COLO829 (cell line): ENCODE measurements around the gene ZNF335.
A peak's percentile ranks its signal among the peaks of the same experiment; 100 is the strongest.
"Not testable (repeated sequence)": the region's sequence is repeated elsewhere in the genome, so short reads cannot be mapped to it uniquely, and the experiment has no call there.

Experiments used
- DNase-seq: peaks from one replicate; pipeline ENCODE4 v3.0.0; 2012; ENCODE audit warnings: low spot score

Gene ZNF335

DNA sequence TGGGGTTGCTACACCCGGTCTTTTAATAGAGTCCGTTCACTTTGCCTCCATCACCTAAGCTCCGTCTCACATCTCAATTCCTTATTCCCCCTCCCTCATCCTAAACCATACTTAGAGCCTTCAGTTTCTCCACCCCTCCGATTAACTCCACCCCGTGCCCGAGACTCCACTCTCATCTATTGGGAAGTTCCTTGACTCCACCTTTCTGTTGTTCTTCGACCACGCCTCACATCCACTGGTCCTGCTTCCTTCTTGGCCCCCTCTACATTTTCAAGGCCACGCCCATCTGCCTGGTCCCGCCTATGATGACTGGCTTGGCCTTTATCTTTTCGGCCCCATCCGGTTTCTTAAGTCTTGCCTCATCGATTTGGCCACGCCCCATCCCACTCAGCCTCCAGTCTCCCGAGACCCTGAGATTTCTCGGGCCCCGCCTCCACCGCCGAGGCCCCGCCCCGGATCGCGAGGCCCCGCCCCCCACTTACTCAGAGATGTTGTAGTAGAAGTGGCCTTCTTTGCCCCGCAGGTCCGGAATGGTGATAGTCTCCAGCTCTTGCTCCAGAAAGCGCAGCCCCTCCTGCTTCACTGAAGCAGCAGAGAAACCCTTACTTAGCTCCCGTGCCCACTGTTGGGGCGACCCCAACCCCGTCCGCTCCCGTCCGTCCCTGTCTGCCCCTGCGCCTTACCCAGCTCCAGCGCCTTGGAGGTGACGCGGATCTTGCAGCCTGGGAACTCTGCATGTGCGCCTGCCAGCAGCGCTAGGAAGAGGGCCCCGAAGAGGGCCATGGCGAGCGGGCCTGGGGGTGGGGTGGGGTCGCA is 61.1 kb downstream of the ZNF335 start:
- DNase-seq: peak; percentile 100

DNA sequence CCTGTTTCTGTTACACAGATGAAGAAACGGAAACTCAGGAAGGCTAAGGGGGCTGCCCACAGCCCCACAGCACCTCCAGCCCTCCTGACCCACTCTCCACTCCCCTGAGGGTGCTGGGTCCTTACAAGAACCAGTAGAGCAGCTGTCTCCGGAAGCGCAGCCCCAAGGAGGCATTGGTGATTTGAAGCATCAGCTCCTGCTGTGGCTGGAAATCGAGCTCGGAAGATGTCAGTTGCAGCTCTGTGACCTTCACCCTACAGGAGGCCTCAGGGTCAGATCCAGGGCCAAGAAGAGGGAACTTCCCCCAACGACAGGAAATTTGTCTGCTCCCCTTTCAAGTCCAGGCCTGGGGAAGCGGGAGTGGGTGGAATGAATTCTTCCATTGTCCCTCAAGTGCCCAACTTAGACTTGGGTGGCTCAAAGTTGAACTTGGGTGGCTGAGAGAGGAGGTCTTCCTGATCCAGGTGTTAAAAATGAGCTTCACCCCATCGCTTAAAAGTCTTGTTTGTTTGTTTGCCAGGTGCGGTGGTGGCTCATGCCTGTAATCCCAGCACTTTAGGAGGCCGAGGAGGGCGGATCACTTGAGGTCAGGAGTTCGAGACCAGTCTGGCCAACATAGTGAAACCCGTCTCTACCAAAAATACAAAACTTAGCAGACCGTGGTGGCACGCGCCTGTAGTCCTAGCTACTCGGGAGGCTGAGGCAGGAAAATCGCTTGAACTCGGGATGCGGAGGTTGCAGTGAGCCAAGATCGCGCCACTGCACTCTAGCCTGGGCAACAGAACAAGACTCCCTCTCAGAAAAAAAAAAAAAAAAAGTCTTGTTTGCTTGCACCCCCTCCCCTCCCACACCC is 62.0 kb downstream of the ZNF335 start:
- no peak for DNase-seq

DNA sequence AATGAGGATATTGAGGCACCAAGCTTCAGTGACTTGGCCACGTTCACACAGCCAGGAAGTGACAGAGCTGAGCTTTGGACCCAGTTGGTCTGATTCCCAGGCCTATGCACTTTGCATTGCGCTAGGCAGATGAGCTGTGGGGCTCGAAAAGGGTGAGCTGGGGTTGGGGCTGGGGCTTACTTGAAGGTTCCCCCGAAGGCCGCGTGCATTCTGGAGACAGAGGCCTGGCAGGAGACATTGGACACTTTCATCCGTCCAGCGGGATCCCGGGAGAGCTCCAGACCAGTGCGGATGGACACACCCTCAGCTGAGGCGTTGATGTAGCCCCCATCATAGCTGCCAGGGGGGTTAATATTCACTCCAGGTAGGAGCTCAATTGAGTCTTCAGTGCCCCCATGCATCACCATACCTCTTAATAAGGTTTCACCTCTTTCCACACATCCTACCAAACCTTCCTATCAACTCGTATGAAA is 62.6 kb downstream of the ZNF335 start:
- DNase-seq: no peak

DNA sequence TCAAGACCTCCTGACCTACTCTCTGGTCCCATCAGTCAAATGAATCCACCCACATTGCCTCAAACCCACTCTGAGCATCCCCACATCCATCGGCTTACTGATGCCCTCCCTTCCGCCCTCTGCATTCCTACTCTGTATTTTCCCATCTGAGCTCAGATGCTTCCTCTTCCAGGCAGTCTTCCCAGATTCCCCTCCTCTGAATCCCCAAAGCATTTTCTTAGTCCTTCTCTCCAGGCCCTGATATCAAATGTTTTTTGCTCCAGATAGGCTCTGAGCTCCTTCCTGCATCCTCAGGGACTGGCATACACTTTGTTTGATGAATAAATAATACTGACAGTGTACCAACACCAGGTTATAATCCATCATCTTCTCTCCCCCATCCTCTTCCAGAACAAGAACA is 63.9 kb downstream of the ZNF335 start:
- DNase-seq: no peak

DNA sequence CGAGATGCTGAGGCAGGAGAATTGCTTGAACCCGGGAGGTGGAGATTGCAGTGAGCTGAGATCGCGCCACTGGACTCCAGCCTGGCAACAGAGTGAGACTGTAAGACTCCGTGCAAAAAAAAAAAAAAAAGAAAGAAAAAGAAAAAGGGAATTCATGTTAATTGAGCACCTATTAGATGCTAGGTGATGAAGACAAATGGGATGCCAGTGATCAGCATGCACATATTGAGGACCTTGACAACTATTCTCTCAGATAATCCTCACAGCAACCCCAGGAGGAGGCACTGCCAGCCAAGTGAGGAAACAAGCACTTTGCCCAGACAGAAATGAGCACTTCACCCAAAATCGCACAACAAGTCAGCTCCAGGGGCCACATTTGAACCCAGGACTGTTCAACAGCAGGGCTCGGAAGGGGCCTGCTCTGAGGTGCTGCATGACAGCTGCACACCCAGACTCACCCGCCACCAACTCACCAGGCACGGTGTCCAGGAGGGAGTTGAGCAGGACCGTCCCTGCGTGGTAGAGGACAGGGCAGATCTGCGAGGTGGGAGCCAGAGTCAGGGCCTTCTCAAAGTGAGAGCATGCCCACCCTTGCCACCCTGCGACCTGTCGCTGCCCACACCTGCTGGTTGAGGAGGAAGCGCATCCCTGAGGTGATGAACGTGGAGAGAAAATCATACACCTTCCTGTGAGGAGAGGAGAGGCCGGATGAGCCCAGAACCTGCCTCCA is 64.6 kb downstream of the ZNF335 start:
- no peak for DNase-seq

DNA sequence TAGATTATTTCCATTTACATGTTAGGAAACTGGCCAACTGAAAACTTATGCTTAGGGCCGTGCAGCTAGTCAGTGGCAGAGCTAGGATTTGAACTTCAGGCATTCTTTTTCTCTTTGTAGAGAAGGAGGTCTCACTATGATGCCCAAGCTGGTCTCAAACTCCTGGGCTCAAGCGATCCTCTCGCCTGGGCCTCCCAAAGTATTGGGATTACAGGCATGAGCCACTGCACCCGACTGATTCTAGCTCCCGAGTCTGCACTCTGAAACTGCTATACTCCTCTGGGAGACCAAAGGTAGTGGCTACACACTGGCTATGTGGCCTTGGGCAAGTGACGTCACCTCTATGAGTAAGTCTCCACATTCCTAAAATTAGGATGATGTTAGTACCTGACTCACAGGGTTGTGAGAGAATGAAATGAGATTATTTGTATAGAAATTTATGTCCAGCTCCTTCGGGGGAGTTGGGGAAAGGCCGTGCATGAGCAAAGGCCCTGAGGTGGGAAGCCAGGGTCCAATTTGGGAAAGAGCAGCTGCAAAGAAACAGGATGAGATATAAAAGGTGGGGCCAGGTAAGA is 66.4 kb downstream of the ZNF335 start:
- no peak for DNase-seq

DNA sequence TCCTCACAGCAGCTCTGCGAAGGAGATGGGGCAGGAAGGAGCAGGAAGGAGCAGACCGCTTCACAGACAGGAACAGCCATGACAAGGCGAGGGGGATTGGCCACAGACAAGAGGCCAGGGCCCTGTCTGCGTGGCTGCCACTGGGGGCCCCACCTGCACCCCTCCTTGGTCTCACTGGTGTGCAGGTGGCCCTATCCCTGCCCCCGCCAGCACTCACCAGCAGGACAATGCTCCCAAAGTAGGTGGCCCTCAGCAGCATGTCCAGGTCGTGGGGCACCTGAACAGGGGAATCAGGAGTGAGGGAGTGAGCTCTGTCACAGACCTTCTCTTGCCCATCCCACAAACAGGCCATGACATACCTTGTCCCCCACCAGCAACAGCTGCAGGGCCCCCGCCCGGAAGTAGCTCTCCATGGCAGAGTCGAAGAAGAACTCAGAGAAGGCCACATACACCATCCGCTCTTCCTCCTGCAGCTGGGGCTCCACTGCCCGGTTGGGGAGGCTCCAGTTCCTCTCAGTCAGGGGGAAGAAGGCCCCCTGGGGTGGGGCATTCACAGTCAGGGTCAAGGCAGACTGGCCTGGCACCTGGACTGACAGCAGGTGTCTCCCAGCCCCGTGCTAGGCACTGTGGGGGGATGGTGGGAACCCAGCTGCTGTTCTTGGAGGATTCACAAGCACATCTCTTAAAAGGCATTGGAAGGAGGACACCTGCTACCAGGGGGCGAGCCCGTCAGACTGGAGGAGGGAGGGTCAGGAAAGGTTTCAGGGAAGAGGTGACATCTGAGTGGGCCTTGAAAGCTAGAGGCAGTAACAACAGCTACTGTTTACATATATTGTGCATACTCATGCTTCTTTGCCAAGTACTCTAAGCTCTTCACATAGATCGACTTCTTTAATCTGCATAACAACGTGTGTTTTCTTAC is 67.2 kb downstream of the ZNF335 start:
- DNase-seq: no peak

DNA sequence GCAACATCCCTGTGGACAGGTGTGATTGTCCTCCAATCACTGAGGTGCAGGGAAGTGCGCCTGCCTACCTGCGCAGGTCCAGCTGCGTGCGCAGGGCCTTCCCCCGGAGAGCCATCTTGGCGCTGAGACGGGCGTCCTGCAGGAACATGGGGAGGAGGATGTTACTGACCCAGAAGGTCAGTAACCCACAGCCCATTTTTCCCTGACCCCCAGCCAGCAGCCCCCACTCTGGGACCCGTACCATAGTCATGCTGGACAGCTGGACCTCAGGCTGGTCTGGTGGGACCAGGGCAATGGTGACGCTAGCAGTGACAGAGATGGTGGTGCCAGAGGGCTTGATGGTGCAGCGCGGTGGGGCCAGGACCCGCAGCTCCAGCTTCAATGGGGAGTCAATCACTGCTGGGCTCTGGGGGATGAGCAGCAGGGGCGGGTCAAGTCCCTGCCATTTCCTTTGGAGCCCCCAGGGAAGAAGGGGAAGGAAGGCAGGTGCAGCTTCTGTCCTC is 69.8 kb downstream of the ZNF335 start:
- DNase-seq: no peak

DNA sequence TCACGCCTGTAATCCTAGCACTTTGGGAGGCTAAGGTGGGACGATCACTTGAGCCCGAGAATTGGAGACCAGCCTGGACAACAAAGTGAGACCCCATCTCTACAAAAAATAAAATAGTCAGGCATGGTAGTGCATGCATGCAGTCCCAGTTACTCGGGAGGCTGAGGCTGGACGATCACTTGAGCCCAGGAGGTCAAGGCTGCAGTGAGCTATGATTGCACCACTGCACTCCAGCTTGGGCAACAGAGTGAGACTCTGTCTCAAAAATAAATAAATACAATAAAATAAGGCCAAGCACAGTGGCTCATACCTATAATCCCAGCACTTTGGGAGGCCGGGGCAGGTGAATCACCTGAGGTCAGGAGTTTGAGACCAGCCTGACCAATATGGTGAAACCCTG is 70.7 kb downstream of the ZNF335 start:
- not testable (repeated sequence) for DNase-seq

DNA sequence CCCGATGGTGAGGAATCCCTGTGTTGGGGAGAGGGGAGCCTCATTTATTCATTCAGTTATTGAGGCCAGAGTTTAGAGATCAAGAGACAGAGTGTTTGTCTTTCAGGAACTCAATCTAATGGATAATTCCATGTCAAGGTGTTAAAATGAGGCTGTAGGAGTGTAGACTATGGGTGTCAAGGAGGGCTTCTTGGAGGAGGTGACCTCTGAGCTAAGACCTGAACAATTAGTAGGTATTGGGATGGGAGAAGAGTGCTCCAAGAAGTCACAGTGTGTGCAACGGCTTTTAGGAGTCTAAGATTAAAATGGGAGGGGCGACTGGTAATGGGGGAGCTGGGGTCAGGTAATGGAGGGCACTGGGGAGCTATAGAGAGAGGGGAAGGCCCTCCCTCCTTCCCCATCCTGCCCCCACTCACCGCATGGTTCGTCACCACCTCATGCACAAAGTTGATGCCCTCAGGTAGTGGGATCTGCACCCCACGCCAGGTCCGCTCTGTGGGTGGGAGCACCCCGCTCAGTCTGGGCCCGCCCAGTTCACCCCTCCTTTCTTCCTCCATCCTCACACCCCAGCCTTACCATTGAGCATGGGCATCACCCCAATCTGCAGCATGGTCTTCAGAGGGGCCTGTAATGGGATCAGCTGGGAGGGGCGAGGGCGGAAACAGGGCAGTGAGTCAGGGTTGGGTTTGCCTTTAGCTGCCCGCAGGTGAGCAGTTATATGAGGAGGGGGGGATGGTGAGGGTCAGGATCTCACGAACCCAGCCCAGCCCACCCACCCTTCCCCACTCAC is 72.8 kb downstream of the ZNF335 start:
- no peak for DNase-seq
